GM23248 (cell line): Measurements from ENCODE around the gene GLI1. TPM values are rescaled to one million over a fixed set of nuclear protein-coding genes. Genes with fewer than 3 reads are reported as not detected.

Experiments
- DNase-seq: peaks from one replicate; pipeline ENCODE4 v3.0.0-alpha.2; 2015
- H2AFZ ChIP-seq: fragments of 200-600 bp; sonication (generic); 2 replicates; pipeline ENCODE4 v1.6.1; 2016; ENCODE audit warnings: antibody characterized with exemption
- H3F3A ChIP-seq: fragments of 200-600 bp; sonication (generic); 2 replicates; pipeline ENCODE4 v1.6.1; 2016; ENCODE audit warnings: mild to moderate bottlenecking, antibody characterized with exemption, mixed run types; ENCODE audit not compliant: insufficient read depth
- H3K27ac ChIP-seq: fragments of 200-600 bp; sonication (generic); 2 replicates; pipeline ENCODE4 v1.5.1; 2016; ENCODE audit warnings: mild to moderate bottlenecking
- H3K27me3 ChIP-seq: fragments of 200-600 bp; sonication (generic); replicated peaks from 2 replicates; pipeline ENCODE4 v1.6.1; 2016; ENCODE audit warnings: mild to moderate bottlenecking; ENCODE audit not compliant: insufficient read depth
- H3K36me3 ChIP-seq: fragments of 200-600 bp; sonication (generic); 2 replicates; pipeline ENCODE4 v1.6.1; 2016; ENCODE audit warnings: low read depth, mild to moderate bottlenecking
- H3K4me1 ChIP-seq: fragments of 200-600 bp; sonication (generic); 2 replicates; pipeline ENCODE4 v1.6.1; 2016; ENCODE audit warnings: mild to moderate bottlenecking; ENCODE audit not compliant: insufficient read depth
- H3K4me2 ChIP-seq: fragments of 200-600 bp; sonication (generic); one replicate; pipeline ENCODE4 v1.6.1; 2016; ENCODE audit warnings: mild to moderate bottlenecking; ENCODE audit not compliant: unreplicated experiment
- H3K4me3 ChIP-seq: fragments of 200-600 bp; sonication (generic); 2 replicates; pipeline ENCODE4 v1.5.1; 2016; ENCODE audit warnings: mild to moderate bottlenecking
- H3K79me2 ChIP-seq: fragments of 200-600 bp; sonication (generic); 2 replicates; pipeline ENCODE4 v1.6.1; 2016; ENCODE audit warnings: mild to moderate bottlenecking; ENCODE audit not compliant: insufficient read depth
- H3K9ac ChIP-seq: fragments of 200-600 bp; sonication (generic); 2 replicates; pipeline ENCODE4 v1.6.1; 2016; ENCODE audit warnings: mild to moderate bottlenecking
- H3K9me2 ChIP-seq: fragments of 200-600 bp; sonication (generic); 2 replicates; pipeline ENCODE4 v1.6.1; 2016; ENCODE audit warnings: mixed run types, mild to moderate bottlenecking, moderate library complexity; ENCODE audit not compliant: insufficient read depth
- H3K9me3 ChIP-seq: fragments of 200-600 bp; sonication (generic); one replicate; pipeline ENCODE4 v1.6.1; 2017; ENCODE audit warnings: low read depth
- H4K20me1 ChIP-seq: fragments of 200-600 bp; sonication (generic); 2 replicates; pipeline ENCODE4 v1.6.0; 2016; ENCODE audit not compliant: insufficient read depth
- EZH2 ChIP-seq: fragments of 200-600 bp; sonication (generic); IDR thresholded peaks from 2 replicates; pipeline ENCODE4 v1.6.1; 2018; ENCODE audit warnings: antibody characterized with exemption, mild to moderate bottlenecking; ENCODE audit not compliant: insufficient read depth, poor library complexity, severe bottlenecking
- EZH2phosphoT487 ChIP-seq: fragments of 200-600 bp; sonication (generic); IDR thresholded peaks from 2 replicates; pipeline ENCODE4 v1.6.1; 2018; ENCODE audit warnings: antibody characterized with exemption, moderate library complexity, mild to moderate bottlenecking, low read depth; ENCODE audit not compliant: insufficient read depth
- WGBS, 2 experiments: methylation state at CpG; one replicate each; pipeline ENCODE4 v1.1.6; 2015 to 2017; ENCODE audit warnings: low lambda C conversion rate in 2 of 2, low coverage in 1 of 2; ENCODE audit errors: missing lambda C conversion rate in 2 of 2; 5-methylcytosine and 5-hydroxymethylcytosine counted together
- in situ Hi-C: fragments of 300-500 bp; cut with MboI; formaldehyde crosslinking; loops from 2 replicates; pipeline ENCODE4 v1.15.0; 2020
- polyA plus RNA-seq: library from polyadenylated mRNA; unstranded; fragments of >200 nt; fragmentation: Nextera tagmentation; extraction: Ambion mirVana; gene quantifications from 2 replicates; pipeline ENCODE4 v1.2.1, GENCODE V29; 2016
- total RNA-seq: library from RNA; depleted of rRNA; stranded (reverse); fragments of >200 nt; shearing (Covaris generic); gene quantifications from 2 replicates; pipeline ENCODE4 v1.2.3, GENCODE V29; 2014

The GLI1 gene
- total and polyA plus RNA-seq, 2 experiments from 2014 or later, result 1.0 to 1.8 TPM

GRCh38 chr12:57518176-57518919 lies 58.8 kb downstream of the GLI1 start:
- in situ Hi-C loops, result no loop called here
- Histone ChIP-seq H3K9me2 (no peaks in the 10 kb centered on the region), H3K4me1 (peaks cover 35% of the 10 kb centered on the region), H2AFZ (no peak overlapping the region), H3K9ac (peak overlapping the region; percentile 98), H3K27ac (peak overlapping the region; percentile 96), H3K79me2 (peaks cover 40% of the 10 kb centered on the region), H3K4me2 (peak overlapping the region; percentile 92), H3K9me3 (no peaks in the 10 kb centered on the region), H3F3A (peaks cover 80% of the 10 kb centered on the region), H4K20me1 (peaks cover 12% of the 10 kb centered on the region; the same call in 1 of the 2 replicates), H3K36me3 (peaks cover 47% of the 10 kb centered on the region), H3K27me3 (no peaks in the 10 kb centered on the region), H3K4me3 (peak overlapping the region; percentile 84)
- no peak for TF ChIP-seq EZH2phosphoT487
- no peak for TF ChIP-seq EZH2
- WGBS, 2 experiments, result 62 to 68% methylated on average over 8 of the region's 8 CpGs
- DNase-seq, result peak; percentile 52

- no peaks in the 10 kb centered on the region for H3K9me2 ChIP-seq
- DNase-seq, result peak; percentile 81
- H3K36me3 ChIP-seq, result peaks cover 42% of the 10 kb centered on the region
- in situ Hi-C loops, result no loop called here
- no peaks in the 10 kb centered on the region for H3K9me3 ChIP-seq
- H4K20me1 ChIP-seq, result peaks cover 12% of the 10 kb centered on the region; the same call in 1 of the 2 replicates
- TF ChIP-seq EZH2 (no peak), EZH2phosphoT487 (no peak)
- no peaks in the 10 kb centered on the region for H3K27me3 ChIP-seq
- peaks cover 81% of the 10 kb centered on the region for H3F3A ChIP-seq
- peaks cover 37% of the 10 kb centered on the region for H3K4me1 ChIP-seq
- 20 to 23% methylated on average over 7 of the region's 7 CpGs for WGBS, 2 experiments
- H2AFZ ChIP-seq, result no peak overlapping the region
- peaks cover 48% of the 10 kb centered on the region for H3K79me2 ChIP-seq
- peak overlapping the region; percentile 96 for H3K27ac ChIP-seq
- H3K4me2 ChIP-seq, result peak overlapping the region; percentile 92
- peak overlapping the region; percentile 84 for H3K4me3 ChIP-seq
- peak overlapping the region; percentile 98 for H3K9ac ChIP-seq
Observed at GRCh38 chr12:57518920-57519795, 59.6 kb downstream of the GLI1 start.

GRCh38 chr12:57519796-57520052 lies 60.1 kb downstream of the GLI1 start:
- peaks cover 12% of the 10 kb centered on the region; the same call in 1 of the 2 replicates for H4K20me1 ChIP-seq

GRCh38 chr12:57520053-57520818 lies 60.7 kb downstream of the GLI1 start, which contains the start of gene DDIT3:
DDIT3 (minus strand) TSS chr12:57520514; CDS start chr12:57517406, 3,108 bp downstream.
- peaks cover 59% of the 10 kb centered on the region for H3K79me2 ChIP-seq
- peak within 1 kb of the TSS; percentile 71 for H2AFZ ChIP-seq
- H3K4me3 ChIP-seq, result peak within 1 kb of the TSS; percentile 84
- TF ChIP-seq EZH2 (no peak), EZH2phosphoT487 (no peak)
- peak within 1 kb of the TSS; percentile 97 for H3K27ac ChIP-seq
- peaks cover 43% of the 10 kb centered on the region for H3K4me1 ChIP-seq
- WGBS, 2 experiments, result 1% methylated on average over 41 to 50 of the region's 52 CpGs
- peak within 1 kb of the TSS; percentile 92 for H3K4me2 ChIP-seq
- H3K9ac ChIP-seq, result peak within 1 kb of the TSS; percentile 98
- H3K36me3 ChIP-seq, result peaks cover 37% of the 10 kb centered on the region
- peaks cover 76% of the 10 kb centered on the region for H3F3A ChIP-seq
- no peaks in the 10 kb centered on the region for H3K27me3 ChIP-seq
- H3K9me2 ChIP-seq, result no peaks in the 10 kb centered on the region
- H3K9me3 ChIP-seq, result no peaks in the 10 kb centered on the region
- peak; percentile 100 for DNase-seq
- peaks cover 12% of the 10 kb centered on the region; the same call in 1 of the 2 replicates for H4K20me1 ChIP-seq
- in situ Hi-C loops, result no loop called here

More at GRCh38 chr12:57519796-57520052, 60.1 kb downstream of the GLI1 start:
- H3K4me3 ChIP-seq, result peak overlapping the region; percentile 84
- WGBS, 2 experiments, result 1% methylated on average over 7 to 8 of the region's 8 CpGs
- TF ChIP-seq EZH2, result no peak
- TF ChIP-seq EZH2phosphoT487, result no peak
- no peaks in the 10 kb centered on the region for H3K27me3 ChIP-seq
- H2AFZ ChIP-seq, result no peak overlapping the region
- peaks cover 54% of the 10 kb centered on the region for H3K79me2 ChIP-seq
- no peaks in the 10 kb centered on the region for H3K9me3 ChIP-seq
- peak overlapping the region; percentile 96 for H3K27ac ChIP-seq
- H3K4me1 ChIP-seq, result peaks cover 43% of the 10 kb centered on the region
- H3F3A ChIP-seq, result peaks cover 81% of the 10 kb centered on the region
- peaks cover 42% of the 10 kb centered on the region for H3K36me3 ChIP-seq
- no peaks in the 10 kb centered on the region for H3K9me2 ChIP-seq
- in situ Hi-C loops, result no loop called here
- DNase-seq, result no peak
- H3K4me2 ChIP-seq, result peak overlapping the region; percentile 92
- H3K9ac ChIP-seq, result peak overlapping the region; percentile 98
